Ureter (tissue), 1 donor: ENCODE data around the gene NOP10. TPM values are rescaled to one million over a fixed set of nuclear protein-coding genes. Genes with fewer than 3 reads are reported as not detected.

Experiments
- DNase-seq: peaks from one replicate; pipeline ENCODE4 v3.0.0-alpha.2; 2020; ENCODE audit warnings: low spot score
- total RNA-seq: library from RNA; stranded (reverse); gene quantifications from one replicate; pipeline ENCODE4 v1.2.4, GENCODE V29; 2023
- donor health status: DM: yes; HTN: yes; CAD: no.

Gene NOP10
- total RNA-seq, 1 donor from 2014 or later = 120 TPM

DNA sequence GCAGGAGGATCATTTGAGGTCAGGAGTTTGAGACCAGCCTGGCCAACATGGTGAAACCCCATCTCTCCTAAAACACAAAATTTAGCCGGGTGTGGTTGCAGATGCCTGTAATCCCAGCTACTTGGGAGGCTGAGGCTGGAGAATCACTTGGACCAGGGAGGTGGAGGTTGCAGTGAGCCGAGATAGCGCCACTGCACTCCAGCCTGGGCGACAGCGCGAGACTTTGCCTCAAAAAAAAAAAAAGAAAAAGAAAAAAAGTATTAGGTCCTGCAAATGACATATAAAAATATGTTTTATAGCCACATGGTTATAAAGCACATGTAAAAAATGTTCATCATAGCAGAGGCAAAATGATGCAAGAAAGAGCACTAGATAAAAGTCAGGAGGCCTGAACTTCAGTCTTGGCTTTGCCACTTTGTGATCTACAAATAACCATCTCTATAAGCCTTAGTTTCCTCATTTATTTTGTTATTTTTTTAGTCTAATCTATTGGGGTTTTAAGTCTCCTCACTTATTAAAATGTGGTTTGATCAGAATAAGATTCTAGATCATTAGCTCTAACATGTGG, 10.3 kb downstream of the NOP10 start:
- no peak for DNase-seq

- no peak for DNase-seq
Measured at GRCh38 chr15:34331809-34332208, 11.1 kb downstream of the NOP10 start.

DNA sequence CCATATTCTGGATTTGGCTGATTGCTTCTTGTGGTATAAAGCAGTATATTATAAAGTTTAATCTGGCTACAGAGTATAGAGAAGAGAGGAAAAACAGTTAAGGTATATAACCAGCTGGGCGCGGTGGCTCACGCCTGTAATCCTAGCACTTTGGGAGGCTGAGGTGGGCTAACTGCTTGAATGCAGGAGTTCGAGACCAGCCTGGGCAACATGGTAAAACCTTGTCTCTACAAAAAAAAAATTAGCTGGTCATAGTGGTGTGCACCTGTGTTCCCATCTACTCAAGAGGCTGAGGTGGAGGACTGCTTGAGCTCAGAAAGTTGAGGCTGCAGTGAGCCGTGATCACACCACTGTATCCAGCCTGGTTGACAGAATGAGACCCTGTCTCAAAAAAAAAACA, 12.7 kb downstream of the NOP10 start:
- DNase-seq = no peak

DNA sequence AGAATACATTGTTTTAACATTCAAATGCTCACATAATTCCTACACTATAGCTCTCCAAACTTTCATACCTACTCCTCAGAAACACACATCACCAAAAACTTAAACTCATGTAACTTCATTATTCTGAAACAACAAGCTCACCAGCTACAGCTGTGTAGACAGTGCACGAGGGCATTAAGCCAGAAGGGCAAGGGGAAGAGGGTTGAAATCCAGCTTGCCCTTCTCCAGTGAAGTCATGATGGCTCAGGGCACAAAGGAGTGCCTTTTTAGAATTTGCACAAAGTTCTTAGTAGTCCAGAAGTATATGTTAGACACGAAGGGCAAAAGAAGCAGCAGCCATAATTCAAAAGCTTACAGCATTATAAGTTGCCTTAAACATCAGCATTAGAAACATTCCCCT, 13.9 kb downstream of the NOP10 start:
- DNase-seq = no peak

DNA sequence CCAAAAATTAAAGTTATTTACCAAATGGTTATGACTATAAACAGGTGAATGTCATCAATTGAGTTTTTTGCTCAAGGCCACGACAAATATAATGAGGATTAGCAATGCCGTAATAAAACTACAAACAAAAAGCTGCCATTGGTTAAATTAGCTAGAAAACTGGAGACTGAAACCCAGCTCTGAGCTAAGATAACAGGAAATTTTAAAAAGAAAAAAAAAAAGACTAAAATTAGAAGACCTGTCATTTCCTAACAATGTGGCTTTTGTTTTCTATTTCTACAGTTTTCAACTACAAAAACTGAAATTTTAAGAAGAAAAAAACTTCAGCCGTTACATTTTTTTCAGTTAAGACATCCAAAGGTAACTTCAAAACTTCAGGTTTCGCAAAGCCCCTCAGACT, 15.0 kb downstream of the NOP10 start:
- no peak for DNase-seq

DNA sequence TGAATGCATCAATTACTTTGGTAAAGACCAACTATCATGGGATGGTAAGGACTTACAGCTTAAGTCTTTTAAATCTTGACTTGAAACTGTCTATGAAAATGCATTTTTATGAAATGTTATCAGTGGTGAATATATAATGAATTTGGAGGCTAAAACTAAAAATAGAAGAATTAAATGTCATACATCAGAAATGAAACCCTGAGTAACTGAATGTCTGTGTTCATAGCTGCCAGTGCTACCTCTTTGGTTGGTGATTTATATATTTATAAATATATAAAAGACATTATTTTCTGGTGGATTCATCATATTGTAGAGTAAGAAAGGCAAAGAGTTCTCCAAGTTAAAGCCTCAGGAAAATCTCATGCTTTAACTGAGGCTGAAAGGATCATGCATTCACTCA, 17.6 kb downstream of the NOP10 start:
- no peak for DNase-seq

DNA sequence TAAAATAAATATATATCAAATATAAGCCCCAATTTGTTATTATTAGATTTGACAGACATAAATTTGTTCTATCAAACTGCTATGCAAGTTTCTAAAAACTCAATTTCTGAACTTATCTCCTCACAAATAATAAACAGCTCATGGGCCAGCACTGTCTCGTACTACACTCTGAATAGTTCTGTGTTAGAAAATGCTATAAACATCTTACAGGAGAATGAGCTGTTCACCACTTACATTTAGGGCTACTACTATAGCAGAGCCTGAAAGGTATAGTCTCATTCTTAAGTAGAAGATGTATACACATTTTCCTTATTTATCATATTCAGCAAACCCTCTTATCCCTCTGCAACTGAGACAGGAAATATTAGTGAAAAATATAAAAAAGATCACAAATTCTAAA, 18.0 kb downstream of the NOP10 start:
- no peak for DNase-seq

- no peak for DNase-seq
Measured at GRCh38 chr15:34323217-34323616, 19.7 kb downstream of the NOP10 start.

- DNase-seq = peak; percentile 61
Measured at GRCh38 chr15:34318277-34319079, 24.5 kb downstream of the NOP10 start.

DNA sequence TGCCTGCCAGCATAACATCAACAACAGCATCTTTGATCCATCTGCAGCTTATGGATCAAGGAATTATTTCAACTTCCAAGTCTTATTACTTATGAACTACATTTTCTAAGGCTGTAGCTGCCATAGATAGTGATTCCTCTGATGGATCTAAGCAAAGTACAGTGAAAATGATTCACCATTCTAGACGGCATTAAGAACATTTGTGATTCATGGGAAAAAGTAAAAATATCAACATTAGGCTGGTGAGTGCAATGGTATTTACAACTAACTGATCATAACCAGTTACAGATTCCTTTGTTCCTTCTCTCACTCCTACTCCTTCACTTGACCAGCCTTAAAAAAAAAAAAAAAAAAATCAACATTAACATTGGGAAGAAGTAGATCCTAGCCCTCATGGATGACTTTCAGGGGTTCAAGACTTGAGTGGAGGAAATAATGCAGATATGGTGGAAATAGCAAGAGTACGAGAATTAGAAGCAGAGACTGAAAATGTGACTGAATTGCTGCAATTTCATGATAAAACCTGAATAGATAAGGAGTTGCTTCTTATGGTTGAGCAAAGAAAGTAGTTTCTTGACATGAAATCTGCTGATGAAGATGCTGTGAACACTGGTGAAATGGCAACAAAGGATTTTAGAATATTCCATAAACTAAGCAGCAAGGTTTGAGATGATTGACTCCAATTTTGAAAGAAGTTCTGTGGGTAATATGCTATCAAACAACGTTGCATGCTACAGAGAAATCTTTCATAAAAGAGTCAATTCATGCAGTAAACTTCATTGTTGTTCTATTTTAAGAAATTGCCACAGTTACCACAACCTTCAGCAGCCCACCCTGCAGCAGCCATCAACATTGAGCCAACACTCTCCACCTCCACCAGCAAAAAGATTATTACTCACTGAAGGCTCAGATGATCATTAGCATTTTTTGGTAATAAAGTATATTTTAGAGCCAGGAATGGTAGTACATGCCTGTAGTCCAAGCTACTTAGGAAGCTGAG, 28.1 kb downstream of the NOP10 start:
- no peak for DNase-seq

- DNase-seq = no peak
Measured at GRCh38 chr15:34311563-34311962, 31.4 kb downstream of the NOP10 start.

GRCh38 chr15:34304613-34305012, 38.3 kb downstream of the NOP10 start:
- no peak for DNase-seq

DNA sequence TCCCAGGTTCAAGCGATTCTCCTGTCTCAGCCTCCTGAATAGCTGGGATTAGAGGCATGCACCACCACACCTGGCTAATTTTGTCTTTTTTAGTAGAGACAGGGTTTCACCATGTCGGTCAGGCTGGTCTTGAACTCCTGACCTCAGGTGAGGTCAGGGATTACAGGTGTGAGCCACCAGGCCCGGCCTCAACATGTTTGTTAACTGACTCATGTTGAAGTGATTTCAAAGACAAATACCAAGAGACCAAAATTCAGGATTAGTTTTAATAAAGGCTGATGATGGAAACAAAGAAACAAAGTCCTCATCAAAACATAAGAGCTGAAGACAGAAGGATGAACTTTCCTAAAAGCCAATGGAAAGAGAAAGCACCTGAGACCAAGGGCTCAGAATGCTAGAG, 41.9 kb downstream of the NOP10 start:
- no peak for DNase-seq

- DNase-seq = no peak
Measured at GRCh38 chr15:34297059-34297458, 45.9 kb downstream of the NOP10 start.

DNA sequence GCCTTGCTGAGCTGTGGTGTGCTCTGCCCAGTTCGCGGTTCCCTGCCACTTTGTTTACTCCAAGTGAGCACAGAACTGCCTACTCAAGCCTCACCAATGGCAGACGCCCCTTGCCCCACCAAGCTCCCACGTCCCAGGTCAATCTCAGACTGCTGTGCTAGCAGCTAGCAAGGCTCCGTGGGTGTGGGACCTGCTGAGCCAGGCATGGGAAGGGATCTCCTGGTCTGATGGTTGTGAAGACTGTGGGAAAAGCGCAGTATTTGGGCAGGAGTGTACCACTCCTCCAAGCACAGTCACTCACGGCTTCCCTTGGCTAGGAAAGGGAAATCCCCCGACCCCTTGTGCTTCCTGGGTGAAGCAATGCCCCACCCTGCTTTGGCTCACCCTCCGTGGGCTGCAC, 50.3 kb downstream of the NOP10 start:
- DNase-seq = no peak

Other genes with a start within 250 kb of the NOP10 start
- 51.6 TPM for gene EMC7, start 241.3 kb downstream of the NOP10 start, total RNA-seq
- gene PGBD4, start 241.1 kb downstream of the NOP10 start, total RNA-seq = 1.5 TPM
- gene KATNBL1, start 133.0 kb downstream of the NOP10 start, total RNA-seq = 63.2 TPM
- gene EMC4, start 118.1 kb downstream of the NOP10 start, total RNA-seq = 73.8 TPM
- 18.2 TPM for gene SLC12A6, start 5.4 kb downstream of the NOP10 start, total RNA-seq
- not detected for gene NUTM1, start 179 bp upstream of the NOP10 start, total RNA-seq
- 100 TPM for gene LPCAT4, start 24.1 kb upstream of the NOP10 start, total RNA-seq
- gene GOLGA8A, start 94.7 kb upstream of the NOP10 start, total RNA-seq = 96.5 TPM
- 172 TPM for gene GOLGA8B, start 240.5 kb upstream of the NOP10 start, total RNA-seq